Ammon's horn (tissue), 1 donor: ENCODE data around the gene SCGB1A1.

Source experiments
- DNase-seq: peaks from one replicate; pipeline ENCODE4 v3.0.0-alpha.2; 2016; ENCODE audit warnings: low spot score

SCGB1A1 gene

GRCh38 chr11:62421996-62422395 lies 3.2 kb downstream of the SCGB1A1 start:
- no peak for DNase-seq

- no peak for DNase-seq
Observed at GRCh38 chr11:62423012-62423411, 4.2 kb downstream of the SCGB1A1 start.

DNA sequence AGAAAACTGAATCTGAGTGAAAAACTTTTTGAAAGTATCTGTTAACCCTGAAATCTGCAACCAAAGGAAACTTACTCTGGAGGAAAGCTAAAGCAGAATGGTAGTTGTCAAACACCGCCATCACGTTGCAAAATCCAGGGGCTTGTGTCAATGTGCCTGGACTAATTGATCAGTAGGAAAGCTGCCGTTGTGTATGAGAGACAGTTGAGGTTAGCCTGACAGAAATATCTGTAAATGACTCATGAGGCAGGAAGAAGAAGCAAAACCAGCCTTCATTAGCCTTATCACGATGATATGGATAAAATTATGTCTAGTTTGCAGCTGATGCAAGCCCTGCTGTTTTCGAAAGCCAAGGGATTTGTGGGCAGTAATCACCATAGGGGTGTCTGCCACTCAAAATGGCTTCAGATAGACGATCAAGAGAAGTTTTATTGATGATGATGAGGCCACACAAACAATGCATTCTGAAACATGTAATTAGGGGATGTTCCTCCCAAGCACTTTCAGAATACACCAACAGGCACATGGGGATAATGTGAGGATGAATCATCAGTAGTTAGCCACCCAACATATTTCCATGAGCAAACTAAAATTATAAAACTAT lies 8.9 kb downstream of the SCGB1A1 start:
- DNase-seq = no peak

DNA sequence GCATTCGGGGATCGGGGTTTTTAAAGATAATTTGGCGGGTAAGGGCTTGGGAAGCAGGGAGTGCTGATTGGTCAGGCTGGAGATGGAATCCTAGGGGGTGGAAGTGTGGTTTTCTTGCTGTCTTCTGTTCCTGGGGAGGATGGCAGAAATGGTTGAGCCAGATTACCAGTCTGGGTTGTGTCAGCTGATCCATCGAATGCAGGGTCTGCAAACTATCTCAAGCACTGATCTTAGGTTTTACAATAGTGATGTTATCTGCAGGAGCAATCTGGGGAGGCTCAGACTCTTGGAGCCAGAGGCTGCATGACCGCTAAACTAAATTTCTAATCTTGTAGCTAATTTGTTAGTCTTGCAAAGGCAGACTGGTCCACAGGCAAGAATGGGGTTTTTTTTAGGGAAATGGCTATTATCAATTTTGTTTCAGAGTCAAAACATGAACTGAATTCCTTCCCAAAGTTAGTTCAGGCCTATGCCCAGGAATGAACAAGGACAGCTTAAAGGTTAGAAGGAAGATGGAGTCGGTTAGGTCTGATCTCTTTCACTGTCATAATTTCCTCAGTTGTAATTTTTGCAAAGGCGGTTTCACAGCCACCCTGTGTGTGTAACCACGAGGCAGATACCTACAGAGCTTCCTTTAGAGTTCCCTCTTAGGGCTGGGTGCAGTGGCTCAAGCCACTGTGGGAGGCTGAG lies 10.2 kb downstream of the SCGB1A1 start:
- no peak for DNase-seq

DNA sequence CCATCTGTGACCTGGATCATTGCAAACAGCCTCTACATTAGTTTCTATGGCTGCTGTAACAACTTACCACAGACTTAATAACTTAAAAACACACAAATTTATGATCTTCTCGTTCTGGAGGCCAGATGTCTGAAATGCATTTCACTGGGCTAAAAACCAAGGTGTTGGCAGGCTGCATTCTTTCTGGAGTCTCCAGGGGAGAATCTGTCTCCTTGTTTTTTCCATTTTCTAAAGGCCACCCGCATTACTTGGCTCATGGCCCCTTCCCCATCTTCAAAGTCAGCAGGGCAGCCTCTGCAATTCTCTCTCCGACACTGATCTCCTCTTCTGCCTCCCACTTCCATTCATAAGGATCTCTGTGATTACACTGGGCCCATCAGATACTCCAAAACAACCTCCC lies 11.6 kb downstream of the SCGB1A1 start:
- DNase-seq = no peak

DNA sequence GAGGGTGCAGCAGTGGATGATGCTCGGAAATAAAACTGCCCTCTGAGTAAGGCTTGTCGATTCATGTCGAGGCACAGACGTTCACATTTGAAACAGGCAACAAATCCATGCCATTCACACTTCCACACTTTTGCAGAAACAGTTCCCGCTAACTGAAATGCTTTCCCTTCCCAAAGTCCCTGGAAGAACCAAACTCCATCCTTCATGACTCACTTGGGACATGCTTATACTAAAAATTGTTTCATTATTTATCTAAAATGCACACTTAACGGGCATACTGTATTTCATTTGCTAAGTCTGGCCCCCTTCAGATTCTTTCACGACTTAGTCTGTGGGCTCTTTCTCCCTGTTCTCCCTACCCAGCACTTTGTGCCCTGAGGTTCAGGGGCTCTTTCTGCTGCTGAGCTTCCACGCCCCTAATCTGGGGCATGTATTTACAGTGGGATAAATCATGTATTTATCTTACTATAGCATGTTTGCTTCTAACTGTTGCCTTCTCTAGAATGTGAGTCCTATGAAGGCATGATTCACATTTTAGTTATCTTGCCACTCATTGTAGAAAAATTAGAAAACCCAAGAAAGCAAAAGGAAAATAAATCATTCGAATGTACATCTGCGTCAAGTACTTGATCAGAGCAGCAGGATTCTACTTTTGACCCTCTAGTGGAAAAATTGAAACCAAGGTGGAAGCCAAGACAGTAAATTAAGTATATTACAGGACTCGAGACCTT lies 12.5 kb downstream of the SCGB1A1 start:
- no peak for DNase-seq

- DNase-seq = no peak
Observed at GRCh38 chr11:62432695-62433094, 13.9 kb downstream of the SCGB1A1 start.

DNA sequence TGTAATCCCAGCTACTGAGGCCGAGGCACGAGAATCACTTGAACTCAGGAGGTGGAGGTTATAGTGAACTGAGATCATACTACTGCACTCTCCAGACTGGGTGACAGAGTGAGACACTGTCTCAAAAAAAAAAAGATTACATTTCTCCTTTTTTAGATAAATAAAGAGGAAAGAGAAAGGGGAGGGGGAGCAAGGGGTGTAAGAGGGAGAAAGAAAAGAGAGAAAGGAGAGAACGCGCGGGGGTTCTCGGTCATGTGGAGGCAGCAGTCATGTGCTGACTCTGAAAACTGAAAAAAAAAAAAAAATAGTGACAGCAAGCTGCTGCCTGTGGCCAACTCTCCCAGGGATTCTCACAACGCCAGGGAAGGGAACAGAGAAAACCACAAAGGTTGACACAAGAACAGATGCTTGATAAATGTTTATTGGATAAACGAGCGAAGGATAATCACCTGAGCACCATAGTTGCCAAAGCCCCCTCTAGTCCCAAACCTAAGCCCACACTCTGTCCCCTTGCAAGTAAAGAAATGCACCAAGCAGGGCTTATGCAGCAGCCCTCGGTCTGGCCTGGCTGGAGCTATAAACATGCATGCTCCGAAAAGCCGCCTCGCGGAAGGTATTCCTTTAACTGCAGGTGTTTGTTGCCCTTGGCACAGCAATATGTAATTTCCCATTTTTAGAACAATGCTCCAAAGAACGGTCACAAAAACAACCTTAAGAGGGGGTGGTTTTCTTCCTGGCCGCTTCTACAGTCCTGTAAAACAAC lies 14.5 kb downstream of the SCGB1A1 start:
- no peak for DNase-seq

- peak; percentile 34 for DNase-seq
Observed at GRCh38 chr11:62433904-62434276, 15.1 kb downstream of the SCGB1A1 start.

DNA sequence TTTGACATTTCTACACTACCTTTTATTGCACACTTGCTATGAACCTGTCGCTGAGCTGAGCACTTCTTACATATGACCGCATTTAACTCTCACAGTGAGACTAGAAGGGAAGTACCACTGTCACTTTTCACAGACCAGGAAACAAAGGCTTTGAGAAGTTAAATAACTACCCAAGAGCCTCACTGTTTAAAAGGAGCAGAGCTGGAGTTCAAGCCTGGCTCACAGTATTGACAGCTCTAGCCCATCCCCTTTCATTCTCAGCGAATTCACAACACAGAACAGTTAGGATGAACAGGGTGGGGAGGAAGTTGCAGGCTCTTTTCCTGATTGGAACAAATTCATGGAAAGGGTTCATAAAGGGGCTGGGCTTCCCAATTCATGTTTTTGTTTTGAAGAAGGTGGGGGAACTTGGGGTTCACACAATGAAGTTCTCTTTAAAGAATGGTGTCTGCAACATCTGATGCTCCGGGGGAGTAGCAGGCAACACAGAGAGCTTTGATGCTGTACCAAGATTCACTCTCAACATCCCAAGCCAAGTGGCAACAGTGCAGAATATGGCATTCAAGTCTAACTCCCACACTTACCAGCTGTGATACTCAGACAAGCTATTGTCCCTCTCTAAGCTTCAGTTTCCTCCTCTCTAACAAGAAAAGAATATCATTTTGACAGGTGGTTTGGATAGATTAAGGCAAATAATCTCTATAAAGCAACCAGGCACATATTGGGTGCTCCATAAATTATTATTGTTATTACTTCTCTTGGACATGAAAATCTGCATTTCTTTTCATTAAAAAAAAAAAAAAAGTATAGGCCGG lies 17.2 kb downstream of the SCGB1A1 start:
- DNase-seq = peak; percentile 74

DNA sequence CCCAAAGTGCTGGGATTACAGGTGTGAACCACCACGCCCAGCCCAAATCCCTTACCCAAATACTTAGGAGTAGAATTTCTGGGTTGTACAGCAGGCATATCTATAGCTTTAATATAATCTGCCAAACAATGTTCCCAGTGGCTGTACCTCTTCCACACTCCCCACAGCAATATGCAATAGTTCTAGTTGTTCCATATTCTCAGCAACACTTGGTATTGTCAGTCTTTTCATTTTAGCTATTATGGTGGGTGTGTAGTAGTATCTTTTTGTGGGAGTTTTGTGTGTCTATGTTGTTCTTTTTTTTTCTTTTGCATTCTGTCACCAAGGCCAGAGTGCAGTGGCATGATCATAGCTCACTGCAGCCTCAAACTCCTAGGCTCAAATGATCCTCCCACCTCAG lies 18.8 kb downstream of the SCGB1A1 start:
- DNase-seq = no peak

GRCh38 chr11:62438641-62439040 lies 19.8 kb downstream of the SCGB1A1 start:
- DNase-seq = no peak

- DNase-seq = no peak
Observed at GRCh38 chr11:62439785-62440602, 21.2 kb downstream of the SCGB1A1 start.

GRCh38 chr11:62443390-62444235 lies 24.8 kb downstream of the SCGB1A1 start:
- DNase-seq = peak; percentile 35

DNA sequence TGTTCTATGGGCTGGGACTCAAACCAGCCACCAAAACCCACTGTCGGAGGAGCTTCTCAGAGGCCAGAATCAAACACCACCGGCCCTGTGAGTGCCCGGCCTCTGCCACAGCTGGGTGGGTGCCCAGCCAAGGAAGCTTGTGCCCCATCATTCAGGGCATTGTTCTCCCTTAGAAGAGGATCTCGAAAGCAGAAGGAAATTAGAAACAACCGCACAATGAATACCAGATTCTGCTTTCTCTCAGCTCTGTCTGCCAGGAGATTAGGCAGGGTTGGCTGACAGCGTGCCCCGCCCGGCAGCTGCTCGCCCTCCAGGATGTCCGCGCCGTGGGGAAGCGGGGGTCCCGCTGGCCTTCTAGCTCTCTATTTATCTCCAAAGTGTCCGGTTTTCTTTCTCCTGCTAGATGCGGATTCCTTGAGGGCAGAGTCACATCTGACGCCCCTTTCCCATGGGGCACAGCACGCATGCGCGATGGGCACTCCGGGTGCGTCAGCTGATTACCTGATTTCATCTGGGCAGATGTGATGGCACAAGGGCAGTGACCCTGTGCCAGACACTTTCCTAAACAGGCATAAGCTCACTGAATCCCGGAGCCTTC lies 25.5 kb downstream of the SCGB1A1 start:
- DNase-seq = peak; percentile 83

- DNase-seq = no peak
Observed at GRCh38 chr11:62444835-62445234, 26.0 kb downstream of the SCGB1A1 start.

DNA sequence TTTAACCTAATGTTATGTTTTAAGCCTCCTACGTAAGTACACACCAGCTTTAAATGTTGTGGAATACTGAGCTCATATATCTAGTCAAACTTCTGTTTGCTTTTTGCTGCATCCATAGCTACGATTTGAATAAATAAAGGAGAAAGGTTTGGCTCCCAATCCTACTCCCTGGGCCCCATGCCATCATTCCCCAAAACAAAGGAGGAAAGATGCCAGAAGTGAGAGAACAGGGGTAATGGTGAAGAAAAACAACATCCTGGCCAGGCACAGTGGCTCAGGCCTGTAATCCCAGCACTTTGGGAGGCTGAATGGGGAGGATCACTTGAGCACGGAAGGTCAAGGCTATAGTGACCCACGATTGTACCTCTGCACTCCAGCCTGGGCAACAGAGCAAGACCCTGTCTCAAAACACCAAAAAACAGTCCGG lies 26.5 kb downstream of the SCGB1A1 start:
- no peak for DNase-seq

DNA sequence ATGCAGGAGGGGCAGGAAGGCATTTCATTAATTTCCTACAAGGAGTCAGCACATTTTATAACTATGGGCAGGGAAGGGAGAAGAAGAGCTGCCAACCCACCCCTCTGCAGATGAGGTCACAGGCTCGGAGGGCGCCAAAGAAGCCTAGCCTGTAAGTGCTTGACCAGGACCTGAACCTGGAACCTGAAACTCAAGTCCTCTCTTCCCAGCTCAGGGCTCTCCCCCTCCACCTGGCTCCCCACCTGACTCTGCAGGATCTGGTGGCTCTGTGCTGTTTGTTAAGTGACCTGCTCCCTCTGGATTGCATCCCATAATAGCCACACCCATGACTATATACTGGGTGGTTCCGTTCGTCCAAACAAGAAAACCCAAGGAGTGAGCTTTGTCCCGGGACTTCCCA lies 27.3 kb downstream of the SCGB1A1 start:
- no peak for DNase-seq

DNA sequence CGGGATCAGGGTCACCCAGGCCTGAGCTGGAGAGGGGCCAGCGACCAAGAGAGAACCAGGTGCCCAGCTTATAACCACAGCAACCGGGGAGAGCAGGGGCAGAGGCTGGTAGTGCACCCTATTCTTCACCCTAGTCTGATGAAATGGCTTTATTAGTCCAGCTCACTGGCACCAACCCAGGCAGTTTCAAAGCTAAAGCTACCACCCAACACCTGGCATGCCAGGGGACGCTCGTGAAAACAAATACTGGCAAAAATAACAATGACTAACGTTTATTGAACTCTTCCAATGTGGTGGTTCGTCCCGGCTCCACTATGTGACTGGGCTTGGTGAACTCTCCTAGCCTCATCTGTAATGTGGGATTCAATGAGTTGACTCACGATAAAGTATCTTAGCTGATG lies 30.6 kb downstream of the SCGB1A1 start:
- DNase-seq = no peak
